ENCODE data around the gene CCL5.

DNA sequence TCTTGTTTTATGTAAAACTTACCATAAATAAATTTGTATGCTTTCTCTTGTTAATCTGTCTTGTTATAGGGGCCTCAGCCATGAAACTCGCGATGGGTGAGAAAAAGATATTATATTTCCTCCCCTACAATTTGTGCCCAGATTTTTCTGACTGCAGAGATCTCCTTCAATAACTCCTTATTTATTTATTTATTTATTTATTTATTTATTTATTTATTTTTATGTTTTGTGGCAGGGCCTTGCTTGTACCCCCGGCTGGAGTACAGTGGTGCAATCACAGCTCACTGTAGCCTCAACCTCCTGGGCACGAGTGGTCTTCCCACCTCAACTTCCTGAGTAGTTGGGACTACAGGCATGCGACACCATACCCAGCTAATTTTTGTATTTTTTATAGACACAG is 23.3 kb upstream of the CCL5 start:
- TF ChIP-seq, protein P1, sequence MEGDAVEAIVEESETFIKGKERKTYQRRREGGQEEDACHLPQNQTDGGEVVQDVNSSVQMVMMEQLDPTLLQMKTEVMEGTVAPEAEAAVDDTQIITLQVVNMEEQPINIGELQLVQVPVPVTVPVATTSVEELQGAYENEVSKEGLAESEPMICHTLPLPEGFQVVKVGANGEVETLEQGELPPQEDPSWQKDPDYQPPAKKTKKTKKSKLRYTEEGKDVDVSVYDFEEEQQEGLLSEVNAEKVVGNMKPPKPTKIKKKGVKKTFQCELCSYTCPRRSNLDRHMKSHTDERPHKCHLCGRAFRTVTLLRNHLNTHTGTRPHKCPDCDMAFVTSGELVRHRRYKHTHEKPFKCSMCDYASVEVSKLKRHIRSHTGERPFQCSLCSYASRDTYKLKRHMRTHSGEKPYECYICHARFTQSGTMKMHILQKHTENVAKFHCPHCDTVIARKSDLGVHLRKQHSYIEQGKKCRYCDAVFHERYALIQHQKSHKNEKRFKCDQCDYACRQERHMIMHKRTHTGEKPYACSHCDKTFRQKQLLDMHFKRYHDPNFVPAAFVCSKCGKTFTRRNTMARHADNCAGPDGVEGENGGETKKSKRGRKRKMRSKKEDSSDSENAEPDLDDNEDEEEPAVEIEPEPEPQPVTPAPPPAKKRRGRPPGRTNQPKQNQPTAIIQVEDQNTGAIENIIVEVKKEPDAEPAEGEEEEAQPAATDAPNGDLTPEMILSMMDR (conservative IDR thresholded peaks at IDR 0.05; ENCODE audit: low read depth, low read length) = no peak
- TF ChIP-seq EZH2 (IDR thresholded peaks at IDR 0.05; ENCODE audit: low read length, unreplicated experiment) (no peak), EZH2phosphoT487 (IDR thresholded peaks at IDR 0.05; ENCODE audit: borderline replicate concordance, low read length) (no peak)
